T47D (cell line): ENCODE measurements around the gene ZNF611.

ENCODE experiments used
- DNase-seq, 2 experiments: peaks; one replicate each; pipeline versions ENCODE4 v3.0.0 to v3.0.0-alpha.2; 2011 to 2012; ENCODE audit warnings: low read depth in 1 of 2, low spot score in 1 of 2
- JUND ChIP-seq: IDR thresholded peaks from 2 replicates; pipeline ENCODE4 v1.6.1; 2012; ENCODE audit warnings: low read depth
- in situ Hi-C: cut with HindIII; loops from 2 replicates; pipeline ENCODE4 v1.10.0; 2016; ENCODE audit warnings: low sequenced_read_pairs, low pct_unique_long_range_greater_than_20kb

Gene ZNF611

DNA sequence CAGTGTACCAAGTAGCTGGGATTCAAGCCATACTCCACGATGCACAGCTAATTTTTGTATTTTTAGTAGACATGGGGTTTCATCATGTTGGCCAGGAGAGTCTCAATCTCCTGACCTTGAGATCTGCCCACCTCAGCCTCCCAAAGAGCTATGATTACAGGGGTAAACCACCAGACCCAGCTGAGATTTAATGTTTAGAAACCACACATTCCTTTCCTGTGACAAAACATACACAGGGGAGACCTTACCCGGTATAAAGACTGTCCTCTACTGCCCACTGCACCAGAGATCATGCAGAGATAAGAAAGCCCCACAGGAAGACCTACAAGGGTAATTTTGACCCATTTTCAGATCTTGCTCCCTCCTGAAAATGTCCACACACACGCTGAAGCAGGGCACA is 73.9 kb downstream of the ZNF611 start:
- in situ Hi-C loops, result no loop called here
- DNase-seq, result no peak

GRCh38 chr19:52659013-52659412 is 75.8 kb downstream of the ZNF611 start:
- no peak for DNase-seq
- no peak for TF ChIP-seq JUND
- in situ Hi-C loops, result no loop called here

More for the DNA sequence above, 73.9 kb downstream of the ZNF611 start:
- TF ChIP-seq JUND, result no peak

DNA sequence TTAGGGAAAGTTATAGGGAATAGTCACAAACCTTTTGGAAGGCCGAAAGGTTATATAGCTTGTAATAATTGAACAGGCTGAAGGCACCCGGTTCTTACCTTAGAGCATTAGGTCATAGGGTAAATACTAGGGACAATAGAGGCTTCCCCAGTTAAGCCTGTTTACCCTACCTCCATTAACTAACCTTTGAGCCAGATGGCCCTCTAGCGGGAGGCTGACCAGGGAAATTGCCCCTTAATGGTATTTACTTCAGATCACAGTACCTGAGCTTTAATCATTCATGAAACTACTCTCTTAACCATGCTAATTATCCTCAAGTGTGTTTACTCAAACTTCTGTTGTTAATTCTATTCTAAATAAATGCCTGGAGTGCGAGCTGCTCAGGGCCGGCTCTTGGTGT is 76.2 kb downstream of the ZNF611 start:
- no peak for TF ChIP-seq JUND
- in situ Hi-C loops, result no loop called here
- no peak for DNase-seq

DNA sequence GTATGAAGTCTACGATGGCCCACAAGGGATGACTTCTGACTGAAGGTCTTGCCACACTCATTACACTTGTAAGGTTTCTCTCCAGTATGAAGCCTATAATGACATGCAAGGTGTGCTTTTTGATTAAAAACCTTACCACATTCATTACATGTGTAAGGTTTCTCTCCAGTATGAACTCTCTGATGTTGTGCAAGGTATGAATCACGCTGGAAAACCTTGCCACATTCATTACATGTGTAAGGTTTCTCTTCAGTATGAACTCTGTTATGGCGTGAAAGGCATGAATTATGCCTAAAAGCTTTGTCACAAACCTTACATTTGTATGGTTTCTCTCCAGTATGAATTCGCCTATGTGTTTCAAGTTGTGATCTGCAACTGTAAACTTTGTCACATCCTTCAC is 81.7 kb downstream of the ZNF611 start:
- TF ChIP-seq JUND, result no peak
- in situ Hi-C loops, result no loop called here
- no peak for DNase-seq
